DND-41 (cell line): ENCODE results near the gene CHRNE.
"Not testable (repeated sequence)": the region's sequence is repeated elsewhere in the genome, so short reads cannot be mapped to it uniquely, and the experiment has no call there.

Experiments used
- ATAC-seq: fragments of 200-7000 bp; cut with Tn5 transposase; 3 replicates; pipeline ENCODE4 v1.9.1; 2021; ENCODE audit warnings: low read depth; ENCODE audit not compliant: insufficient read depth
- DNase-seq: peaks from one replicate; pipeline ENCODE4 v3.0.0-alpha.2; 2020
- H2AFZ ChIP-seq: 2 replicates; pipeline ENCODE4 v1.6.0; 2012; ENCODE audit warnings: low read depth, low read length
- H3K27ac ChIP-seq: 2 replicates; pipeline ENCODE4 v1.5.1; 2012; ENCODE audit warnings: low read length, inconsistent platforms
- H3K27me3 ChIP-seq: fragments of 200-600 bp; sonication (generic); 2 replicates; pipeline ENCODE4 v1.6.0; 2012; ENCODE audit warnings: low read length, mild to moderate bottlenecking, inconsistent platforms; ENCODE audit not compliant: insufficient read depth, poor library complexity
- H3K36me3 ChIP-seq: 2 replicates; pipeline ENCODE4 v1.5.1; 2012; ENCODE audit warnings: low read length, inconsistent platforms; ENCODE audit not compliant: insufficient read depth
- H3K4me1 ChIP-seq: 2 replicates; pipeline ENCODE4 v1.5.1; 2012; ENCODE audit warnings: mild to moderate bottlenecking, low read length; ENCODE audit not compliant: insufficient read depth
- H3K4me2 ChIP-seq: 2 replicates; pipeline ENCODE4 v1.6.0; 2012; ENCODE audit warnings: mild to moderate bottlenecking, moderate library complexity, low read length, inconsistent platforms; ENCODE audit not compliant: insufficient read depth
- H3K4me3 ChIP-seq, 2 experiments: fragments of 200-600 bp in 1 of 2; shearing (Covaris generic) in 1 of 2; 2 replicates each; pipeline ENCODE4 v1.5.1; 2012 to 2016; ENCODE audit warnings: inconsistent platforms in 2 of 2, low read length in 2 of 2, mild to moderate bottlenecking in 2 of 2, low read depth in 1 of 2, moderate library complexity in 1 of 2
- H3K79me2 ChIP-seq: 2 replicates; pipeline ENCODE4 v1.6.0; 2012; ENCODE audit warnings: low read length, inconsistent platforms; ENCODE audit not compliant: insufficient read depth
- H3K9ac ChIP-seq: 2 replicates; pipeline ENCODE4 v1.6.0; 2012; ENCODE audit warnings: low read depth, mild to moderate bottlenecking, inconsistent platforms, low read length, moderate library complexity
- H3K9me3 ChIP-seq: 2 replicates; pipeline ENCODE4 v1.5.1; 2012; ENCODE audit warnings: low read length, moderate library complexity, mild to moderate bottlenecking, inconsistent platforms; ENCODE audit not compliant: insufficient read depth, severe bottlenecking
- H4K20me1 ChIP-seq: 2 replicates; pipeline ENCODE4 v1.6.0; 2012; ENCODE audit warnings: low read length; ENCODE audit not compliant: insufficient read depth
- CTCF ChIP-seq: IDR thresholded peaks from 2 replicates; pipeline ENCODE4 v1.5.1; 2012; ENCODE audit warnings: borderline replicate concordance, low read length, moderate library complexity, mild to moderate bottlenecking; ENCODE audit not compliant: poor library complexity, severe bottlenecking; ENCODE audit errors: extremely low read depth
- EZH2 ChIP-seq: IDR thresholded peaks from 3 replicates; pipeline ENCODE4 v1.6.1; 2012; ENCODE audit warnings: borderline replicate concordance, low read depth, mild to moderate bottlenecking, moderate library complexity, low read length, inconsistent platforms; ENCODE audit not compliant: severe bottlenecking

Gene CHRNE

GRCh38 chr17:4931963-4932362, 29.1 kb upstream of the CHRNE start, which contains the start of gene GP1BA:
GP1BA (plus strand) TSS chr17:4932277; CDS start chr17:4932605, 328 bp downstream.
- Histone ChIP-seq H3K79me2 (no peaks in the 10 kb centered on the region), H3K4me1 (no peaks in the 10 kb centered on the region), H3K9me3 (no peaks in the 10 kb centered on the region), H3K4me2 (no peak within 1 kb of the TSS), H3K4me3 (no peak within 1 kb of the TSS), H4K20me1 (peaks cover 8% of the 10 kb centered on the region; the same call in 1 of the 2 replicates), H3K9ac (no peak within 1 kb of the TSS), H2AFZ (no peak within 1 kb of the TSS), H3K27ac (no peak within 1 kb of the TSS), H3K27me3 (no peaks in the 10 kb centered on the region), H3K36me3 (peaks cover 5% of the 10 kb centered on the region)
- DNase-seq, result no peak
- ATAC-seq, result no peak
- TF ChIP-seq EZH2, result no peak
- no peak for TF ChIP-seq CTCF

- Histone ChIP-seq H3K79me2 (no peaks in the 10 kb centered on the region), H3K27ac (no peak overlapping the region), H4K20me1 (no peaks in the 10 kb centered on the region), H3K4me2 (no peak overlapping the region), H3K27me3 (no peaks in the 10 kb centered on the region), H2AFZ (no peak overlapping the region), H3K9ac (no peak overlapping the region), H3K4me3 (no peak overlapping the region), H3K36me3 (no peaks in the 10 kb centered on the region), H3K4me1 (no peaks in the 10 kb centered on the region), H3K9me3 (no peaks in the 10 kb centered on the region)
- ATAC-seq, result no peak
- no peak for DNase-seq
- TF ChIP-seq EZH2 (no peak), CTCF (no peak)
Measured at GRCh38 chr17:4928881-4929280, 26.0 kb upstream of the CHRNE start.

GRCh38 chr17:4926577-4927335, 23.9 kb upstream of the CHRNE start:
- not testable (repeated sequence) for H3K79me2 ChIP-seq, H3K9me3 ChIP-seq, H3K4me2 ChIP-seq, H3K4me3 ChIP-seq, ATAC-seq, H4K20me1 ChIP-seq, DNase-seq, H3K27ac ChIP-seq, H3K9ac ChIP-seq, H3K36me3 ChIP-seq, H3K4me1 ChIP-seq, H2AFZ ChIP-seq, H3K27me3 ChIP-seq

GRCh38 chr17:4921320-4921719, 18.4 kb upstream of the CHRNE start:
- no peak overlapping the region for H3K9ac ChIP-seq
- ATAC-seq (no peak), DNase-seq (no peak)
- H4K20me1 ChIP-seq, result no peaks in the 10 kb centered on the region
- H3K27me3 ChIP-seq, result no peaks in the 10 kb centered on the region
- H3K27ac ChIP-seq, result no peak overlapping the region
- H3K79me2 ChIP-seq, result no peaks in the 10 kb centered on the region
- no peak overlapping the region for H3K4me2 ChIP-seq
- no peaks in the 10 kb centered on the region for H3K36me3 ChIP-seq
- H3K9me3 ChIP-seq, result no peaks in the 10 kb centered on the region
- H3K4me1 ChIP-seq, result no peaks in the 10 kb centered on the region
- H2AFZ ChIP-seq, result no peak overlapping the region
- no peak for TF ChIP-seq EZH2
- TF ChIP-seq CTCF, result no peak
- H3K4me3 ChIP-seq, result no peak overlapping the region
